Measurements from ENCODE around the gene GCC2.

GRCh38 chr2:108454440-108454839 is 5.4 kb downstream of the GCC2 start:
- TF ChIP-seq POLR2A (IDR thresholded peaks at IDR 0.05) (no peak), CTCF (IDR thresholded peaks at IDR 0.05) (no peak)
